Panc1 (cell line): ENCODE data around the gene NFATC1. TPM values are rescaled to one million over a fixed set of nuclear protein-coding genes. Genes with fewer than 3 reads are reported as not detected.

Experiments
- ATAC-seq: fragments of 200-7000 bp; cut with Tn5 transposase; 2 replicates; pipeline ENCODE4 v1.9.1; 2020; ENCODE audit warnings: mild to moderate bottlenecking, moderate library complexity
- BruUV-seq: library from RNA; stranded (reverse); fragments of 400-500 nt; replicated peaks from 2 replicates; lab custom pipeline; 2021; lab: Mats Ljungman, UMichigan
- CTCF ChIA-PET: fragments of 300-600 bp; sonication (Branson Sonifier 250); formaldehyde crosslinking; loops from one replicate; lab custom pipeline; 2022; ENCODE audit warnings: antibody characterized with exemption; lab: Charles Lee
- POLR2A ChIA-PET: fragments of 300-600 bp; sonication (Branson Sonifier 250); formaldehyde crosslinking; loops from one replicate; lab custom pipeline; 2022; ENCODE audit warnings: antibody characterized with exemption; lab: Charles Lee
- DNase-seq: peaks from one replicate; pipeline ENCODE4 v3.0.0-alpha.2; 2010; ENCODE audit warnings: low read depth, low spot score
- H3K27ac ChIP-seq: 2 replicates; pipeline ENCODE4 v1.5.1; 2011; ENCODE audit warnings: mild to moderate bottlenecking, low read length, inconsistent platforms
- H3K27me3 ChIP-seq: fragments of 200-500 bp; sonication (Bioruptor generic); 2 replicates; pipeline ENCODE4 v1.6.0; 2014; ENCODE audit warnings: low read length, inconsistent platforms; ENCODE audit not compliant: control insufficient read depth, insufficient read depth
- H3K36me3 ChIP-seq: fragments of 200-500 bp; sonication (Bioruptor generic); 2 replicates; pipeline ENCODE4 v1.5.1; 2014; ENCODE audit warnings: inconsistent platforms, mild to moderate bottlenecking, low read length, moderate library complexity; ENCODE audit not compliant: control insufficient read depth, insufficient read depth
- H3K4me1 ChIP-seq: 2 replicates; pipeline ENCODE4 v1.5.1; 2011; ENCODE audit warnings: inconsistent platforms, mild to moderate bottlenecking, low read length, moderate library complexity; ENCODE audit not compliant: control insufficient read depth, insufficient read depth
- H3K4me3 ChIP-seq, 2 experiments: 2 replicates each; pipeline ENCODE4 v1.5.1; 2011 to 2012; ENCODE audit warnings: low read depth in 2 of 2, low read length in 2 of 2, mild to moderate bottlenecking in 2 of 2, inconsistent platforms in 1 of 2, moderate library complexity in 1 of 2
- H3K9me3 ChIP-seq: fragments of 200-500 bp; sonication (Bioruptor generic); 2 replicates; pipeline ENCODE4 v1.5.1; 2014; ENCODE audit warnings: low read depth, mild to moderate bottlenecking, inconsistent platforms, low read length, moderate library complexity; ENCODE audit not compliant: control insufficient read depth, insufficient read depth
- CTCF ChIP-seq: fragments of 450-650 bp; IDR thresholded peaks from 2 replicates; pipeline ENCODE4 v1.5.1; 2017; ENCODE audit warnings: mild to moderate bottlenecking
- POLR2AphosphoS5 ChIP-seq: IDR thresholded peaks from 2 replicates; pipeline ENCODE4 v1.6.1; 2012; ENCODE audit warnings: mild to moderate bottlenecking, low read depth, low read length, moderate library complexity
- REST ChIP-seq, 2 experiments: IDR thresholded peaks; 2 replicates each; pipeline ENCODE4 v1.6.1; 2011 to 2012; ENCODE audit warnings: low read depth in 2 of 2, control low read depth in 1 of 2, low read length in 1 of 2, mild to moderate bottlenecking in 1 of 2, moderate library complexity in 1 of 2; ENCODE audit not compliant: insufficient read depth in 1 of 2
- SIN3A ChIP-seq: IDR thresholded peaks from 2 replicates; pipeline ENCODE4 v1.6.1; 2012; ENCODE audit warnings: low read depth, mild to moderate bottlenecking, low read length, moderate library complexity, borderline replicate concordance; ENCODE audit not compliant: insufficient read depth
- TCF7L2 ChIP-seq: IDR thresholded peaks from 2 replicates; pipeline ENCODE4 v1.6.1; 2011; ENCODE audit warnings: mild to moderate bottlenecking, low read depth, low read length, inconsistent platforms
- in situ Hi-C: cut with HindIII; loops from 2 replicates; pipeline ENCODE4 v1.10.0; 2016; ENCODE audit warnings: low sequenced_read_pairs, low pct_unique_long_range_greater_than_20kb
- intact Hi-C: fragments of 100-400 bp; cut with micrococcal nuclease; formaldehyde crosslinking; loops from one replicate; pipeline ENCODE4 v1.10.0; 2022; ENCODE audit not compliant: unreplicated experiment
- total RNA-seq: library from RNA; stranded (reverse); gene quantifications from one replicate; pipeline ENCODE4 v1.2.1, GENCODE V29; 2021; ENCODE audit not compliant: unreplicated experiment

The NFATC1 gene
- total RNA-seq, 1 experiment from 2014 or later, result 30.8 TPM

GRCh38 chr18:79553154-79553553 is 157.4 kb downstream of the NFATC1 start:
- intact Hi-C loops (no loop called here), in situ Hi-C loops (no loop called here)
- H3K4me3 ChIP-seq, result no peak overlapping the region
- no peaks in the 10 kb centered on the region for H3K9me3 ChIP-seq
- no TSS peak for BruUV-seq
- no peak for DNase-seq
- ATAC-seq, result no peak
- H3K36me3 ChIP-seq, result no peaks in the 10 kb centered on the region
- ChIA-PET POLR2A (interaction anchor here (0.9 kb wide), 1 partner anchor 15 kb away, joined by 3 read pairs; no protein-coding TSS in a partner anchor), CTCF (no interaction called here)
- no peak overlapping the region for H3K27ac ChIP-seq
- peaks cover 10% of the 10 kb centered on the region for H3K27me3 ChIP-seq
- H3K4me1 ChIP-seq, result no peaks in the 10 kb centered on the region; the same call in 1 of the 2 replicates
- no peak for TF ChIP-seq POLR2AphosphoS5
- no peak for TF ChIP-seq REST (IDR thresholded peaks at IDR 0.05; ENCODE audit: insufficient read depth in 1 of 2, low read depth in 2 of 2, low read length in 1 of 2)
- no peak for TF ChIP-seq CTCF
- TF ChIP-seq SIN3A, result no peak
- no peak for TF ChIP-seq TCF7L2

GRCh38 chr18:79553696-79554095 is 158.0 kb downstream of the NFATC1 start:
- no peak for ATAC-seq
- POLR2A ChIA-PET, result no interaction called here

More at GRCh38 chr18:79553696-79554095, 158.0 kb downstream of the NFATC1 start:
- no peak for TF ChIP-seq REST (IDR thresholded peaks at IDR 0.05; ENCODE audit: insufficient read depth in 1 of 2, low read depth in 2 of 2, low read length in 1 of 2)
- no peak for TF ChIP-seq SIN3A
- TF ChIP-seq POLR2AphosphoS5, result no peak
- TF ChIP-seq TCF7L2, result no peak
- Histone ChIP-seq H3K4me1 (no peaks in the 10 kb centered on the region; the same call in 1 of the 2 replicates), H3K36me3 (no peaks in the 10 kb centered on the region), H3K4me3 (no peak overlapping the region), H3K27me3 (peaks cover 10% of the 10 kb centered on the region), H3K27ac (no peak overlapping the region), H3K9me3 (no peaks in the 10 kb centered on the region)
- BruUV-seq, result no TSS peak
- no peak for DNase-seq
- in situ Hi-C loops, result no loop called here
- intact Hi-C loops, result no loop called here
- CTCF ChIA-PET, result interaction anchor here (0.6 kb wide), 1 partner anchor 9 kb away, joined by 3 read pairs; no protein-coding TSS in a partner anchor
